ENCODE results near the gene RDH8. TPM values are rescaled to one million over a fixed set of nuclear protein-coding genes. Genes with fewer than 3 reads are reported as not detected.

The RDH8 gene
- total RNA-seq, 1 experiment from 2014 or later, result not detected

GRCh38 chr19:9966448-9966847 is 46.8 kb upstream of the RDH8 start:
- no TSS peak for BruUV-seq (replicated peaks)
- ATAC-seq, result peak; percentile 40; the same call in 1 of the 2 replicates
- POLR2A ChIA-PET, result no interaction called here

DNA sequence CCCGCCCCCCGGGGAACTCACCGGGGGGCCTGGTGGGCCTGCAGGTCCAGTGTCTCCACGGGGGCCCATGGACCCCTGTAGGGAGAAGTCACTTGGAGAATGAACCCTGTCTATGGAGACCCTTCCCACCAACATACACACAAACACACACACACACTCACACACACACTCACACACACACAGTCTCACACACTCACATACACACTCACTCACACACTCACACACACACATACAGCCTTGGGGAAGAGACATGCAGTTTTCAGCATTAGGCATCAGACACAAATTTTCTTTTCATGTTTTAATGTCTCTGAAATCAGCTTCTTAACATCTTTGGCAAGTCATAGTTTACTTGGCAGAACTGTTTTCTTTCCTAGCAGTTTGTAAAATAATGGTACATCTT is 46.0 kb upstream of the RDH8 start:
- TF ChIP-seq, protein P1, sequence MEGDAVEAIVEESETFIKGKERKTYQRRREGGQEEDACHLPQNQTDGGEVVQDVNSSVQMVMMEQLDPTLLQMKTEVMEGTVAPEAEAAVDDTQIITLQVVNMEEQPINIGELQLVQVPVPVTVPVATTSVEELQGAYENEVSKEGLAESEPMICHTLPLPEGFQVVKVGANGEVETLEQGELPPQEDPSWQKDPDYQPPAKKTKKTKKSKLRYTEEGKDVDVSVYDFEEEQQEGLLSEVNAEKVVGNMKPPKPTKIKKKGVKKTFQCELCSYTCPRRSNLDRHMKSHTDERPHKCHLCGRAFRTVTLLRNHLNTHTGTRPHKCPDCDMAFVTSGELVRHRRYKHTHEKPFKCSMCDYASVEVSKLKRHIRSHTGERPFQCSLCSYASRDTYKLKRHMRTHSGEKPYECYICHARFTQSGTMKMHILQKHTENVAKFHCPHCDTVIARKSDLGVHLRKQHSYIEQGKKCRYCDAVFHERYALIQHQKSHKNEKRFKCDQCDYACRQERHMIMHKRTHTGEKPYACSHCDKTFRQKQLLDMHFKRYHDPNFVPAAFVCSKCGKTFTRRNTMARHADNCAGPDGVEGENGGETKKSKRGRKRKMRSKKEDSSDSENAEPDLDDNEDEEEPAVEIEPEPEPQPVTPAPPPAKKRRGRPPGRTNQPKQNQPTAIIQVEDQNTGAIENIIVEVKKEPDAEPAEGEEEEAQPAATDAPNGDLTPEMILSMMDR (IDR thresholded peaks at IDR 0.05), result no peak
- no peak for TF ChIP-seq REST (IDR thresholded peaks at IDR 0.05; ENCODE audit: insufficient read depth in 1 of 2, low read depth in 2 of 2, low read length in 1 of 2)
- no peak for TF ChIP-seq POLR2AphosphoS5 (IDR thresholded peaks at IDR 0.05; ENCODE audit: low read depth, low read length)
- TF ChIP-seq SIN3A (IDR thresholded peaks at IDR 0.05; ENCODE audit: borderline replicate concordance, insufficient read depth, low read depth, low read length), result no peak
- in situ Hi-C loops (cut with HindIII; ENCODE audit: low pct_unique_long_range_greater_than_20kb, low sequenced_read_pairs), result no loop called here
- Histone ChIP-seq H3K9me3 (ENCODE audit: control insufficient read depth, insufficient read depth, low read depth, low read length) (no peaks in the 10 kb centered on the region), H3K27ac (ENCODE audit: low read length) (no peak overlapping the region), H3K27me3 (ENCODE audit: control insufficient read depth, insufficient read depth, low read length) (no peaks in the 10 kb centered on the region), H3K36me3 (ENCODE audit: control insufficient read depth, insufficient read depth, low read length) (no peaks in the 10 kb centered on the region), H3K4me1 (ENCODE audit: control insufficient read depth, insufficient read depth, low read length) (no peaks in the 10 kb centered on the region), H3K4me3 (ENCODE audit: low read depth in 2 of 2, low read length in 2 of 2) (no peak overlapping the region)
- DNase-seq (ENCODE audit: low read depth, low spot score) (no peak), ATAC-seq (no peak)
- intact Hi-C loops (cut with micrococcal nuclease; ENCODE audit: unreplicated experiment), result no loop called here
- BruUV-seq (replicated peaks), result no TSS peak
- POLR2A ChIA-PET, result no interaction called here
- CTCF ChIA-PET, result no interaction called here

More at GRCh38 chr19:9966448-9966847, 46.8 kb upstream of the RDH8 start:
- no peaks in the 10 kb centered on the region for H3K4me1 ChIP-seq (ENCODE audit: control insufficient read depth, insufficient read depth, low read length)
- in situ Hi-C loops (cut with HindIII; ENCODE audit: low pct_unique_long_range_greater_than_20kb, low sequenced_read_pairs), result no loop called here
- no peaks in the 10 kb centered on the region for H3K27me3 ChIP-seq (ENCODE audit: control insufficient read depth, insufficient read depth, low read length)
- intact Hi-C loops (cut with micrococcal nuclease; ENCODE audit: unreplicated experiment), result no loop called here
- CTCF ChIA-PET, result no interaction called here
- H3K9me3 ChIP-seq (ENCODE audit: control insufficient read depth, insufficient read depth, low read depth, low read length), result no peaks in the 10 kb centered on the region
- H3K36me3 ChIP-seq (ENCODE audit: control insufficient read depth, insufficient read depth, low read length), result no peaks in the 10 kb centered on the region
- H3K4me3 ChIP-seq (ENCODE audit: low read depth in 2 of 2, low read length in 2 of 2), result no peak overlapping the region
- DNase-seq (ENCODE audit: low read depth, low spot score), result no peak
- TF ChIP-seq POLR2AphosphoS5 (IDR thresholded peaks at IDR 0.05; ENCODE audit: low read depth, low read length) (no peak), REST (IDR thresholded peaks at IDR 0.05; ENCODE audit: insufficient read depth in 1 of 2, low read depth in 2 of 2, low read length in 1 of 2) (no peak), SIN3A (IDR thresholded peaks at IDR 0.05; ENCODE audit: borderline replicate concordance, insufficient read depth, low read depth, low read length) (no peak), TCF7L2 (IDR thresholded peaks at IDR 0.05; ENCODE audit: low read depth, low read length) (no peak)
- TF ChIP-seq, protein P1 (IDR thresholded peaks at IDR 0.05), result no peak
- no peak overlapping the region for H3K27ac ChIP-seq (ENCODE audit: low read length)
